Measurements from ENCODE around the gene FMO1.

FMO1 gene

GRCh38 chr1:171296897-171297296, 48.6 kb downstream of the FMO1 start:
- no peaks in the 10 kb centered on the region for H3K4me1 ChIP-seq (ENCODE audit: control insufficient read depth in 5 of 5, insufficient read depth in 5 of 5, low read length in 5 of 5)
- H3K4me3 ChIP-seq (ENCODE audit: low read depth in 1 of 5, low read length in 5 of 5) = no peak overlapping the region
- H3K9ac ChIP-seq (ENCODE audit: low read length in 5 of 5) = no peak overlapping the region
- peaks cover 0 to 4% (median 0%) of the 10 kb centered on the region in 5 donors for H3K27me3 ChIP-seq (ENCODE audit: control insufficient read depth in 5 of 5, insufficient read depth in 4 of 5, low read length in 5 of 5)
- no peaks in the 10 kb centered on the region for H3K36me3 ChIP-seq (ENCODE audit: control insufficient read depth in 5 of 5, insufficient read depth in 5 of 5, low read length in 5 of 5)
- H3K27ac ChIP-seq (ENCODE audit: low read depth, low read length) = no peak overlapping the region
- H3K9me3 ChIP-seq (ENCODE audit: control insufficient read depth in 5 of 5, low read length in 5 of 5) = peaks cover 3 to 11% (median 7%) of the 10 kb centered on the region in 5 donors

GRCh38 chr1:171298696-171299095, 50.4 kb downstream of the FMO1 start:
- H3K36me3 ChIP-seq (ENCODE audit: control insufficient read depth in 5 of 5, insufficient read depth in 5 of 5, low read length in 5 of 5) = no peaks in the 10 kb centered on the region
- peaks cover 3 to 11% (median 7%) of the 10 kb centered on the region in 5 donors for H3K9me3 ChIP-seq (ENCODE audit: control insufficient read depth in 5 of 5, low read length in 5 of 5)
- no peak overlapping the region for H3K9ac ChIP-seq (ENCODE audit: low read length in 5 of 5)
- peaks cover 0 to 4% (median 0%) of the 10 kb centered on the region in 5 donors for H3K27me3 ChIP-seq (ENCODE audit: control insufficient read depth in 5 of 5, insufficient read depth in 4 of 5, low read length in 5 of 5)
- no peaks in the 10 kb centered on the region for H3K4me1 ChIP-seq (ENCODE audit: control insufficient read depth in 5 of 5, insufficient read depth in 5 of 5, low read length in 5 of 5)
- H3K27ac ChIP-seq (ENCODE audit: low read depth, low read length) = no peak overlapping the region
- no peak overlapping the region for H3K4me3 ChIP-seq (ENCODE audit: low read depth in 1 of 5, low read length in 5 of 5)

- Histone ChIP-seq H3K27me3 (ENCODE audit: control insufficient read depth in 5 of 5, insufficient read depth in 4 of 5, low read length in 5 of 5) (peaks cover 0 to 4% (median 0%) of the 10 kb centered on the region in 5 donors), H3K9me3 (ENCODE audit: control insufficient read depth in 5 of 5, low read length in 5 of 5) (peaks cover 3 to 11% (median 7%) of the 10 kb centered on the region in 5 donors), H3K27ac (ENCODE audit: low read depth, low read length) (no peak overlapping the region), H3K4me3 (ENCODE audit: low read depth in 1 of 5, low read length in 5 of 5) (peak overlapping the region in 1 of 5 donors; percentile 8), H3K36me3 (ENCODE audit: control insufficient read depth in 5 of 5, insufficient read depth in 5 of 5, low read length in 5 of 5) (no peaks in the 10 kb centered on the region), H3K9ac (ENCODE audit: low read length in 5 of 5) (no peak overlapping the region), H3K4me1 (ENCODE audit: control insufficient read depth in 5 of 5, insufficient read depth in 5 of 5, low read length in 5 of 5) (no peaks in the 10 kb centered on the region)
These were observed 51.0 kb downstream of the FMO1 start for GRCh38 chr1:171299342-171299741.

- Histone ChIP-seq H3K9me3 (ENCODE audit: control insufficient read depth in 5 of 5, low read length in 5 of 5) (peaks cover 3 to 14% (median 7%) of the 10 kb centered on the region in 5 donors), H3K27me3 (ENCODE audit: control insufficient read depth in 5 of 5, insufficient read depth in 4 of 5, low read length in 5 of 5) (peaks cover 0 to 4% (median 0%) of the 10 kb centered on the region in 5 donors), H3K27ac (ENCODE audit: low read depth, low read length) (no peak overlapping the region), H3K4me3 (ENCODE audit: low read depth in 1 of 5, low read length in 5 of 5) (no peak overlapping the region), H3K9ac (ENCODE audit: low read length in 5 of 5) (no peak overlapping the region), H3K4me1 (ENCODE audit: control insufficient read depth in 5 of 5, insufficient read depth in 5 of 5, low read length in 5 of 5) (no peaks in the 10 kb centered on the region), H3K36me3 (ENCODE audit: control insufficient read depth in 5 of 5, insufficient read depth in 5 of 5, low read length in 5 of 5) (no peaks in the 10 kb centered on the region)
These were observed 52.1 kb downstream of the FMO1 start for GRCh38 chr1:171300401-171300800.

- H3K9me3 ChIP-seq (ENCODE audit: control insufficient read depth in 5 of 5, low read length in 5 of 5) = no peaks in the 10 kb centered on the region
- no peaks in the 10 kb centered on the region for H3K27me3 ChIP-seq (ENCODE audit: control insufficient read depth in 5 of 5, insufficient read depth in 4 of 5, low read length in 5 of 5)
- H3K36me3 ChIP-seq (ENCODE audit: control insufficient read depth in 5 of 5, insufficient read depth in 5 of 5, low read length in 5 of 5) = no peaks in the 10 kb centered on the region
- no peak overlapping the region for H3K9ac ChIP-seq (ENCODE audit: low read length in 5 of 5)
- no peak overlapping the region for H3K27ac ChIP-seq (ENCODE audit: low read depth, low read length)
- H3K4me3 ChIP-seq (ENCODE audit: low read depth in 1 of 5, low read length in 5 of 5) = no peak overlapping the region
- H3K4me1 ChIP-seq (ENCODE audit: control insufficient read depth in 5 of 5, insufficient read depth in 5 of 5, low read length in 5 of 5) = peaks cover 0 to 18% (median 15%) of the 10 kb centered on the region in 5 donors
These were observed 62.4 kb downstream of the FMO1 start for GRCh38 chr1:171310661-171311087.

GRCh38 chr1:171311771-171312558, 63.7 kb downstream of the FMO1 start:
- Histone ChIP-seq H3K9me3 (ENCODE audit: control insufficient read depth in 5 of 5, low read length in 5 of 5) (no peaks in the 10 kb centered on the region), H3K4me3 (ENCODE audit: low read depth in 1 of 5, low read length in 5 of 5) (no peak overlapping the region), H3K4me1 (ENCODE audit: control insufficient read depth in 5 of 5, insufficient read depth in 5 of 5, low read length in 5 of 5) (peaks cover 0 to 18% (median 15%) of the 10 kb centered on the region in 5 donors), H3K9ac (ENCODE audit: low read length in 5 of 5) (no peak overlapping the region), H3K27me3 (ENCODE audit: control insufficient read depth in 5 of 5, insufficient read depth in 4 of 5, low read length in 5 of 5) (no peaks in the 10 kb centered on the region), H3K27ac (ENCODE audit: low read depth, low read length) (no peak overlapping the region), H3K36me3 (ENCODE audit: control insufficient read depth in 5 of 5, insufficient read depth in 5 of 5, low read length in 5 of 5) (peaks cover 0 to 2% (median 0%) of the 10 kb centered on the region in 5 donors)

- Histone ChIP-seq H3K9ac (ENCODE audit: low read length in 5 of 5) (peak overlapping the region in 1 of 5 donors; percentile 6), H3K27me3 (ENCODE audit: control insufficient read depth in 5 of 5, insufficient read depth in 4 of 5, low read length in 5 of 5) (no peaks in the 10 kb centered on the region), H3K27ac (ENCODE audit: low read depth, low read length) (no peak overlapping the region)
These were observed 65.1 kb downstream of the FMO1 start for GRCh38 chr1:171313319-171313834.

GRCh38 chr1:171313835-171314320, 65.6 kb downstream of the FMO1 start, which contains the start of gene FMO4:
Gene FMO4 (plus strand): TSS chr1:171314183. CDS start chr1:171319826, 5,643 bp downstream.
- peak within 1 kb of the TSS; percentile 26 to 67 (median 55) for H3K4me3 ChIP-seq (ENCODE audit: low read depth in 1 of 5, low read length in 5 of 5)
- H3K27ac ChIP-seq (ENCODE audit: low read depth, low read length) = peak within 1 kb of the TSS; percentile 38
- peaks cover 0 to 3% (median 0%) of the 10 kb centered on the region in 5 donors for H3K36me3 ChIP-seq (ENCODE audit: control insufficient read depth in 5 of 5, insufficient read depth in 5 of 5, low read length in 5 of 5)
- peak within 1 kb of the TSS in 4 of 5 donors; percentile 25 to 73 (median 58) for H3K9ac ChIP-seq (ENCODE audit: low read length in 5 of 5)
- peaks cover 0 to 2% (median 0%) of the 10 kb centered on the region in 5 donors for H3K9me3 ChIP-seq (ENCODE audit: control insufficient read depth in 5 of 5, low read length in 5 of 5)
- H3K4me1 ChIP-seq (ENCODE audit: control insufficient read depth in 5 of 5, insufficient read depth in 5 of 5, low read length in 5 of 5) = peaks cover 0 to 18% (median 15%) of the 10 kb centered on the region in 5 donors
- no peaks in the 10 kb centered on the region for H3K27me3 ChIP-seq (ENCODE audit: control insufficient read depth in 5 of 5, insufficient read depth in 4 of 5, low read length in 5 of 5)

More at GRCh38 chr1:171313319-171313834, 65.1 kb downstream of the FMO1 start:
- H3K4me3 ChIP-seq (ENCODE audit: low read depth in 1 of 5, low read length in 5 of 5) = no peak overlapping the region
- peaks cover 0 to 3% (median 0%) of the 10 kb centered on the region in 5 donors for H3K36me3 ChIP-seq (ENCODE audit: control insufficient read depth in 5 of 5, insufficient read depth in 5 of 5, low read length in 5 of 5)
- no peaks in the 10 kb centered on the region for H3K9me3 ChIP-seq (ENCODE audit: control insufficient read depth in 5 of 5, low read length in 5 of 5)
- peaks cover 0 to 18% (median 15%) of the 10 kb centered on the region in 5 donors for H3K4me1 ChIP-seq (ENCODE audit: control insufficient read depth in 5 of 5, insufficient read depth in 5 of 5, low read length in 5 of 5)

GRCh38 chr1:171329251-171329650, 81.0 kb downstream of the FMO1 start:
- H3K27me3 ChIP-seq (ENCODE audit: control insufficient read depth in 5 of 5, insufficient read depth in 4 of 5, low read length in 5 of 5) = no peaks in the 10 kb centered on the region
- H3K4me3 ChIP-seq (ENCODE audit: low read depth in 1 of 5, low read length in 5 of 5) = no peak overlapping the region
- H3K9me3 ChIP-seq (ENCODE audit: control insufficient read depth in 5 of 5, low read length in 5 of 5) = no peaks in the 10 kb centered on the region
- H3K36me3 ChIP-seq (ENCODE audit: control insufficient read depth in 5 of 5, insufficient read depth in 5 of 5, low read length in 5 of 5) = peaks cover 0 to 10% (median 2%) of the 10 kb centered on the region in 5 donors
- H3K27ac ChIP-seq (ENCODE audit: low read depth, low read length) = no peak overlapping the region
- peaks cover 0 to 2% (median 0%) of the 10 kb centered on the region in 5 donors for H3K4me1 ChIP-seq (ENCODE audit: control insufficient read depth in 5 of 5, insufficient read depth in 5 of 5, low read length in 5 of 5)
- H3K9ac ChIP-seq (ENCODE audit: low read length in 5 of 5) = no peak overlapping the region
